ENCODE results near the gene CTU2.

DNA sequence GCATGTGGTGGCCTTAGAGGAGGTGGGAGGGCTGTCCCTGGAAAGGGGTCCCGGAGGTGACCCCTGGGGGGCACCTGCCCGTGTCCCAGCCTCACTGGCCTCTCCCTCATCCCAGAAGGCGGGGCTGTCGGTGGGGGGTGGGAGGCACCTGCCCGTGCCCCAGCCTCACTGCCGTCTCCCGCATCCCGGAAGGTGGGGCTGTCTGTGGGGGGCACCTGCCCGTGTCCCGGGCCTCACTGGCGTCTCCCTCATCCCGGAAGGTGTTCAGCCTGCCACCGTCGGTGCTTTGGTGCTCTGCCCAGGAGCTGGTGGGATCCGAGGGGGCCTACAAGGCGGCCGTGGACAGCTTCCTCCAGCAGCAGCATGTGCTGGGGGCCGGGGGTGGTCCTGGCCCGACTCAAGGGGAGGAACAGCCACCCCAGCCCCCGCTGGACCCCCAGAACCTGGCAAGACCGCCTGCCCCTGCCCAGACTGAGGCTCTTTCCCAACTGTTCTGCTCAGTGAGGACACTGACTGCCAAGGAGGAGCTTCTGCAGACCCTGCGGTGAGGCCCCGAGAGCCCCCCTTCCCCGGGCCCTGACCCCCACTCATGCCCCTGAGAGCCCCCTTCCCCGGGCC, 6.2 kb downstream of the CTU2 start:
- no peak for TF ChIP-seq POLR2A (IDR thresholded peaks at IDR 0.05; ENCODE audit: low read depth, low read length)
- TF ChIP-seq POLR2AphosphoS5 (IDR thresholded peaks at IDR 0.05; ENCODE audit: low read depth, low read length) = no peak
- no peak for TF ChIP-seq POU2F2 (IDR thresholded peaks at IDR 0.05; ENCODE audit: low read depth, low read length)
- no peak for TF ChIP-seq TAF1 (IDR thresholded peaks at IDR 0.05; ENCODE audit: low read depth, low read length)
- TF ChIP-seq PAX5 (IDR thresholded peaks at IDR 0.05; ENCODE audit: insufficient read depth, low read length, severe bottlenecking) = no peak

Measured in GM12891 (cell line).